Neural cell (in vitro differentiated cells): Measurements from ENCODE around the gene EPHB4. TPM values are rescaled to one million over a fixed set of nuclear protein-coding genes. Genes with fewer than 3 reads are reported as not detected.

Experiments
- H2AFZ ChIP-seq: fragments of 200-600, 300-800 bp; sonication (generic), shearing (Covaris generic); 2 replicates; pipeline ENCODE4 v1.6.0; 2014; ENCODE audit warnings: low read depth, mild to moderate bottlenecking, antibody characterized with exemption, low read length, moderate library complexity
- H3F3A ChIP-seq: fragments of 200-600 bp; shearing (Covaris generic); 2 replicates; pipeline ENCODE4 v1.6.1; 2016; ENCODE audit warnings: mild to moderate bottlenecking, moderate library complexity, mixed read lengths, antibody characterized with exemption, low read length; ENCODE audit not compliant: insufficient read depth, poor library complexity, severe bottlenecking
- H3K27ac ChIP-seq: fragments of 200-600, 300-800 bp; sonication (generic), shearing (Covaris generic); 2 replicates; pipeline ENCODE4 v1.5.1; 2014; ENCODE audit warnings: mild to moderate bottlenecking, low read length, moderate library complexity
- H3K27me3 ChIP-seq: fragments of 300-800, 200-600 bp; sonication (generic), shearing (Covaris generic); 2 replicates; pipeline ENCODE4 v1.6.0; 2014; ENCODE audit warnings: mild to moderate bottlenecking, low read depth, low read length, moderate library complexity; ENCODE audit not compliant: insufficient read depth
- H3K36me3 ChIP-seq: fragments of 300-800, 200-600 bp; sonication (generic), shearing (Covaris generic); 2 replicates; pipeline ENCODE4 v1.5.1; 2014; ENCODE audit warnings: mild to moderate bottlenecking, antibody characterized with exemption, low read length, moderate library complexity; ENCODE audit not compliant: insufficient read depth
- H3K4me2 ChIP-seq: fragments of 300-800, 200-600 bp; sonication (generic), shearing (Covaris generic); 2 replicates; pipeline ENCODE4 v1.6.0; 2014; ENCODE audit warnings: mild to moderate bottlenecking, low read length
- H3K4me3 ChIP-seq: fragments of 300-800, 200-600 bp; sonication (generic), shearing (Covaris generic); 2 replicates; pipeline ENCODE4 v1.5.1; 2014; ENCODE audit warnings: mild to moderate bottlenecking, low read length, moderate library complexity
- H3K79me2 ChIP-seq: fragments of 200-600 bp; shearing (Covaris generic); replicated peaks from 2 replicates; pipeline ENCODE4 v1.6.0; 2014; ENCODE audit warnings: mild to moderate bottlenecking, low read length, moderate library complexity; ENCODE audit not compliant: insufficient read depth
- H3K9ac ChIP-seq: fragments of 300-800, 200-600 bp; sonication (generic), shearing (Covaris generic); 2 replicates; pipeline ENCODE4 v1.6.1; 2016; ENCODE audit warnings: mild to moderate bottlenecking, low read length, mixed read lengths
- H3K9me2 ChIP-seq: fragments of 200-600 bp; shearing (Covaris generic); 2 replicates; pipeline ENCODE4 v1.6.1; 2016; ENCODE audit warnings: mild to moderate bottlenecking, low read length, mixed read lengths; ENCODE audit not compliant: insufficient read depth
- H3K9me3 ChIP-seq: fragments of 200-600, 300-800 bp; sonication (generic), shearing (Covaris generic); 2 replicates; pipeline ENCODE4 v1.6.1; 2016; ENCODE audit warnings: mild to moderate bottlenecking, mixed run types, low read length, moderate library complexity, mixed read lengths
- H4K20me1 ChIP-seq: fragments of 200-600 bp; shearing (Covaris generic); 2 replicates; pipeline ENCODE4 v1.6.1; 2016; ENCODE audit warnings: mild to moderate bottlenecking, mixed run types; ENCODE audit not compliant: insufficient read depth
- CTCF ChIP-seq: fragments of 450-650 bp; IDR thresholded peaks from 2 replicates; pipeline ENCODE4 v1.5.1; 2014; ENCODE audit warnings: antibody characterized with exemption, mild to moderate bottlenecking, moderate library complexity; ENCODE audit not compliant: poor library complexity, severe bottlenecking
- EP300 ChIP-seq: fragments of 450-650 bp; conservative IDR thresholded peaks from 2 replicates; pipeline ENCODE4 v1.6.1; 2014; ENCODE audit warnings: antibody characterized with exemption, mild to moderate bottlenecking, moderate library complexity; ENCODE audit not compliant: poor library complexity, severe bottlenecking
- EZH2 ChIP-seq: fragments of 200-600, 300-800 bp; shearing (Covaris generic), sonication (generic); IDR thresholded peaks from 2 replicates; pipeline ENCODE4 v1.6.1; 2014; ENCODE audit warnings: antibody characterized with exemption, low read length, borderline replicate concordance, mild to moderate bottlenecking; ENCODE audit not compliant: insufficient read depth, poor library complexity, severe bottlenecking
- MXI1 ChIP-seq: fragments of 450-650 bp; conservative IDR thresholded peaks from 2 replicates; pipeline ENCODE4 v1.6.1; 2014; ENCODE audit warnings: antibody characterized with exemption, mild to moderate bottlenecking; ENCODE audit not compliant: poor library complexity, severe bottlenecking
- POLR2AphosphoS5 ChIP-seq: IDR thresholded peaks from 2 replicates; pipeline ENCODE4 v1.6.1; 2012
- RAD21 ChIP-seq: fragments of 450-650 bp; conservative IDR thresholded peaks from 2 replicates; pipeline ENCODE4 v1.6.1; 2014; ENCODE audit warnings: antibody characterized with exemption, mild to moderate bottlenecking, moderate library complexity
- REST ChIP-seq: IDR thresholded peaks from 2 replicates; pipeline ENCODE4 v1.6.1; 2012; ENCODE audit warnings: borderline replicate concordance
- SMC3 ChIP-seq: fragments of 450-650 bp; conservative IDR thresholded peaks from 2 replicates; pipeline ENCODE4 v1.6.1; 2014; ENCODE audit warnings: antibody characterized with exemption, mild to moderate bottlenecking, moderate library complexity; ENCODE audit not compliant: poor library complexity
- TAF1 ChIP-seq: IDR thresholded peaks from 2 replicates; pipeline ENCODE4 v1.6.1; 2012; ENCODE audit warnings: low read depth
- polyA plus RNA-seq: library from polyadenylated mRNA; depleted of rRNA; stranded (reverse); fragments of >200 nt; gene quantifications from 2 replicates; pipeline ENCODE4 v1.2.3, GENCODE V29; 2014

Gene EPHB4
- polyA plus RNA-seq, 1 donor from 2014 or later: 0.92 TPM

- Histone ChIP-seq H3K4me2 (no peak overlapping the region), H3K79me2 (no peaks in the 10 kb centered on the region), H3K9me3 (no peaks in the 10 kb centered on the region), H3K9me2 (no peaks in the 10 kb centered on the region), H3F3A (no peaks in the 10 kb centered on the region), H3K27ac (no peak overlapping the region), H3K27me3 (no peaks in the 10 kb centered on the region), H3K36me3 (no peaks in the 10 kb centered on the region), H2AFZ (no peak overlapping the region), H3K4me3 (no peak overlapping the region), H3K9ac (no peak overlapping the region), H4K20me1 (no peaks in the 10 kb centered on the region)
- TF ChIP-seq SMC3 (no peak), EZH2 (no peak), TAF1 (no peak), POLR2AphosphoS5 (no peak), RAD21 (no peak), CTCF (no peak), EP300 (no peak), REST (no peak), MXI1 (no peak)
Measured at GRCh38 chr7:100773491-100773890, 53.8 kb downstream of the EPHB4 start.

GRCh38 chr7:100768784-100769183 lies 58.5 kb downstream of the EPHB4 start:
- no peaks in the 10 kb centered on the region for H4K20me1 ChIP-seq
- H2AFZ ChIP-seq: no peak overlapping the region
- TF ChIP-seq RAD21 (no peak), MXI1 (no peak), POLR2AphosphoS5 (no peak), SMC3 (no peak), EZH2 (no peak), CTCF (no peak), REST (no peak), EP300 (no peak), TAF1 (no peak)
- H3K4me2 ChIP-seq: no peak overlapping the region
- no peak overlapping the region for H3K4me3 ChIP-seq
- H3K27ac ChIP-seq: no peak overlapping the region
- H3K9me2 ChIP-seq: no peaks in the 10 kb centered on the region
- no peak overlapping the region for H3K9ac ChIP-seq
- H3K9me3 ChIP-seq: no peaks in the 10 kb centered on the region
- no peaks in the 10 kb centered on the region for H3K27me3 ChIP-seq
- H3F3A ChIP-seq: no peaks in the 10 kb centered on the region
- H3K36me3 ChIP-seq: no peaks in the 10 kb centered on the region
- H3K79me2 ChIP-seq: no peaks in the 10 kb centered on the region
